C4-2B (cell line): Measurements from ENCODE around the gene PDZRN4.

Source experiments
- H3K27ac ChIP-seq: fragments of 450-650 bp; 2 replicates; pipeline ENCODE4 v1.5.1; 2017
- ZFX ChIP-seq: fragments of 450-650 bp; IDR thresholded peaks from 2 replicates; pipeline ENCODE4 v1.6.1; 2017
- TF ChIP-seq, protein P1 (sequence below): fragments of 450-650 bp; conservative IDR thresholded peaks from 2 replicates; pipeline ENCODE4 v1.5.1; 2017; ENCODE audit warnings: mild to moderate bottlenecking

Gene PDZRN4

DNA sequence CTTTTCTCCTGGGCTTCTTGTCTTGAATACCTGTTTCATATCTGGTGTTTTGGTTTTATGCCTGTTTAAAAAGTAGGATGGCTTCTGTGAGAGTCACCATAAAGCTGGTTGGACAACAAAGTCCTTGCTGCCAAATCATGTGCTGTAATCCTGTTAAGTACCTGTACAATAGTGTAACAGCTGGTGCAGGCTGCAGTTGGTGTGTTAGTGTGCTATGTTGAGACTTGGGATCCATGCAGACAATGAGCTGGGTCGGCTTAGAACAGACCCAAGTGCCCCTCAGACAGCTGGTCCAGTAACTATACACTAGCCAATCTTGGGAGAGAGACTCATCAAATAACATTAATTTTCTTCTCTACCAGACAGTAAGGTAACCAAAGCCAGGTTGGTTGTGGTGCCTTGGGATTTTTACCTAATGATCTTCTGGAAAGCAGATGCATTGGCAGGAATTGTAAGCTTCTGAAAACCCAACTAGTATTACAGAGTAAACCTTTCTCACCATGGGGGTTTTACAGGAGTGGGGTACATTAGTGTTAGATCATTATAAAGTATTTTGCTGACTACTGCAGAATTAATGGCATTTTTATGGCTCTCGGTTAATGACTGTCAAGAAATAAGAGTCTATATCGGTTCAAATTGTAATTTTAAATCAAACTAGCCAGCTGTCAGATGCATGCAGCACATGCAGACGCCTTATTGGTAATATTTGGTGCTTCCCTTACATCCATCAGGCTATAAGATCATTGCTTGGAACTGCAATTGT, 231.2 kb downstream of the PDZRN4 start:
- no peak for TF ChIP-seq ZFX
- TF ChIP-seq, protein P1, sequence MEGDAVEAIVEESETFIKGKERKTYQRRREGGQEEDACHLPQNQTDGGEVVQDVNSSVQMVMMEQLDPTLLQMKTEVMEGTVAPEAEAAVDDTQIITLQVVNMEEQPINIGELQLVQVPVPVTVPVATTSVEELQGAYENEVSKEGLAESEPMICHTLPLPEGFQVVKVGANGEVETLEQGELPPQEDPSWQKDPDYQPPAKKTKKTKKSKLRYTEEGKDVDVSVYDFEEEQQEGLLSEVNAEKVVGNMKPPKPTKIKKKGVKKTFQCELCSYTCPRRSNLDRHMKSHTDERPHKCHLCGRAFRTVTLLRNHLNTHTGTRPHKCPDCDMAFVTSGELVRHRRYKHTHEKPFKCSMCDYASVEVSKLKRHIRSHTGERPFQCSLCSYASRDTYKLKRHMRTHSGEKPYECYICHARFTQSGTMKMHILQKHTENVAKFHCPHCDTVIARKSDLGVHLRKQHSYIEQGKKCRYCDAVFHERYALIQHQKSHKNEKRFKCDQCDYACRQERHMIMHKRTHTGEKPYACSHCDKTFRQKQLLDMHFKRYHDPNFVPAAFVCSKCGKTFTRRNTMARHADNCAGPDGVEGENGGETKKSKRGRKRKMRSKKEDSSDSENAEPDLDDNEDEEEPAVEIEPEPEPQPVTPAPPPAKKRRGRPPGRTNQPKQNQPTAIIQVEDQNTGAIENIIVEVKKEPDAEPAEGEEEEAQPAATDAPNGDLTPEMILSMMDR: no peak
- H3K27ac ChIP-seq: no peak overlapping the region

DNA sequence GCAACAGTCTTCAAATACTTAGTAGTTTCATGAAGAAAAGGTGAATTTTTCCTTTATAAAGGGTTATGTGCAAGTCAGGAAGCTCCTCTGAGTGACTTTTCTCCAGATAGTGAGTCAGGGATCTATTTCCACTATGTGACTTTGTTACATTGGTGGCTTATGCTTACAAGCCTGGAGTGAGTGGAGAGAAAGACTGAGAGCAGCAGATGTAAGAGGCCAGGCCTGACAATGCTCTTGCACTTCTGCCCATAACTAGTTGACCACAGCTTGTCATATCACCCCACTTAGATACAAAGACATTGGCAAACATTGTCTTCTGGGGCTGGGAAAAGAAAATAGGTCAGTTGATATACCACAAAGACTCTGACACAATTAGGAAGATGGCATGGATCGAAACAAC, 236.5 kb downstream of the PDZRN4 start:
- H3K27ac ChIP-seq: no peak overlapping the region
- TF ChIP-seq ZFX: no peak
- TF ChIP-seq, protein P1: no peak

DNA sequence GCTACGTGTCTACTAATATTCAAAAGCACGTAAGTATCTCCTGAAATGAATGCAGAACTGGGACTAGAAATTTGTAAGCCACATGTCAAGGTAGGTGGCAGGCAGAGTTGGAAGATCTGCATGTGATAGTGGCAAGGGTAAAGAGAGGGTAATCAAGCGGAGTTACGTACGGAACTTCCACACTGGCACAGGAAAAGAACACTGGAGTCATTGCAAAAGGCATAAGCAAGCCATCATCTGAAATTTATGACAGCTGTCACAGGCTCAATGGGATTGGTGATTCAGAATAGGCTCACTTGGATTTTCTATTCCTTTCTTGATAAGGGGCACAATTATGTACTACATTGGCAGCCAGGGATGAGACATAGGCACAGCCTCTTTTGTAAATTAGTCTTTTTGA, 245.3 kb downstream of the PDZRN4 start:
- TF ChIP-seq ZFX: no peak
- TF ChIP-seq, protein P1: no peak

DNA sequence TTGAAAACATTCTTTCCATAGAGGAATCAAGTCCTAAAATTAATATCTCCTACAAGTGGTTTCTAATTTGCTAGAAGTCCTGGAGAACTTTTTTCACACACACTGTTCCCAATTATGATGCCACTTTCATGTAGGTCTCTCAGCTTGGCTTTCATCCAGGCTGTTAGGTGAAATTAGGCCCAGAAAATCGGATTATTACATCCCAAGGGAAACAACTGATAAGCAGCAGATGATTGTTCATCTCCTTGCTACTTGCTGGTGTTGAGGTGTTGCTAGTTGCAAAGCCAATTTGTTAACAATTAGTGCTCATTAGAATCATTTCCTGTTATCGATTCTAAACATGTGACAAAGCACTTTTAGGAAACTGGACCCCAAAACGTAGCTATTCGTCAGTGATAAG, 248.0 kb downstream of the PDZRN4 start:
- no peak overlapping the region for H3K27ac ChIP-seq
- TF ChIP-seq ZFX: no peak
- TF ChIP-seq, protein P1: no peak

More for the DNA sequence above, 245.3 kb downstream of the PDZRN4 start:
- H3K27ac ChIP-seq: no peak overlapping the region

DNA sequence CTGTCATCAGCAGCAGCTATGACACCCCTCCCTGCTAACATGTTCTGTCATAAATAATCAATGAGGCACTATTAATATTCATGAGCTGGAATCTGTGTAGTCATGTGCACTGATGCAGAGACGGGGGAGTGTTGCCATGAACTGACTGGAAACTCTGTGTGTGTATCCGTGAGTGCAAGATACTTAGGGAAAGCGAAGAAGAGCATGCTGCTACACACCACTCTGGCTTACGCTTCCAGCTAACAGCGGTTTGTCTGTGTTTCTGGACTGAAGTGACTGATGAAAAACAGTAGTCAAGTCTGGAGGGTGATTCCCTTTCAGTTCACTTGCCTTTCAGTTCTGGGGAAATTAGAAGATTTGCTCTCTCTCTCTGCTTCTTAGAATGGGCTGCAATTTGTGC, 249.4 kb downstream of the PDZRN4 start:
- TF ChIP-seq, protein P1: no peak
- TF ChIP-seq ZFX: no peak

DNA sequence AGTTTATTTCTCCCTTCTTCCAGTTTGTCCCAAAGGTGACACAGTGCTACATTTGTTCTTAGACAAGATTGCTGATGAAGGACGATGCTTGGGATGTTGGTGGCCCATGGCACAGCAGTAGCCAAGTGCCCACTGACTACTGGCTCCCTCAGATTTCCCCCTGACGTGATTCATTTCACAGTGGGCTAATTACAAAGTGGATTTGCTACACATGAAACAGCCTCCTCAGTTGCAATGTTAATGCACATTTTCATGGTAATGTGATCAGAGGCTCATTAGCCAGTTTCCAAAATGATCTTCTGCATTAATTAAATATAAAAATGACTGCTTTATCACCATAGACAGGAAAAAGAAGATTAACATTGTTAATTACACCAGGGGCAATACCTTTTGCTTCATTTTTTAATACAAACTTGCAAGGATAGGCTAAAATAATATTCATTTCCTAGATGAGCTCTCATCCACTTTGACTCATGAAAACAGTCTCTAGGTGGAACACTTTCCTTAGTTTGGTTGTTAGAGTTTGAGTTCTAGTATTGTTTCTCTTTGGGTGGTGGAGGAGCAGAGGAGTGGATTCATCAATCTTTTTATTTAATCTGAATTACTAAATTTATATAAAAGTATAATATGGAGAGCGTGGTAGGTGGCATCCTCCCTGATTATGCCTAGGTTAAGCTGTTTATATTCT, 250.9 kb downstream of the PDZRN4 start:
- TF ChIP-seq ZFX: no peak
- TF ChIP-seq, protein P1: no peak; the same call in none of the 2 replicates
- H3K27ac ChIP-seq: no peak overlapping the region

More for the DNA sequence above, 249.4 kb downstream of the PDZRN4 start:
- no peak overlapping the region for H3K27ac ChIP-seq

DNA sequence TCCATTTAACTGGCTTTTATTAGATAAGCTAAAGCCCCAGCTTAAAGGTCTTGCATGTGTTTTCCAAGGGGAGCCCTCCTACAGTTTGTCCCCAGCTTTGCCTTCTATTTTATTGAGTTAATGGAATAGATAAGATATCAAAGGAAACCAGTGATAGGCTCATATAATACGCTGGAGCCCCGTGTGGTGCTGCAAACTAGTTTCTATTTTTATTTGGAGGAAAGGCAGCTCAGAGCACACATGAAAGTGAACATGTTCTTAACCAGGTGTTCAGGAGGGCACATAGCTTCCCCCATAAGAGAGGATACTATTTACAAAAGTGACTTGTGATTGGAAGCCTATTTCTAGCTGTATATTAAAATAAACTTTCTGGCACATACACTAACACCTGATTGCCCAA, 251.7 kb downstream of the PDZRN4 start:
- no peak overlapping the region for H3K27ac ChIP-seq
- TF ChIP-seq, protein P1: no peak
- no peak for TF ChIP-seq ZFX
